Endothelial cell of hepatic sinusoid (primary cell): ENCODE measurements around the gene GNB1.
"Not testable (repeated sequence)": the region's sequence is repeated elsewhere in the genome, so short reads cannot be mapped to it uniquely, and the experiment has no call there.

ENCODE experiments used
- in situ Hi-C: cut with HindIII; loops from 2 replicates; pipeline ENCODE4 v1.10.0; 2017; ENCODE audit warnings: low sequenced_read_pairs

The GNB1 gene

GRCh38 chr1:1892079-1892762 is 1.3 kb upstream of the GNB1 start:
- in situ Hi-C loops, result no loop called here

GRCh38 chr1:1891349-1892078 is 627 bp upstream of the GNB1 start:
- in situ Hi-C loops, result no loop called here

- in situ Hi-C loops, result loop anchor here (5.0 kb wide), 2 partner anchors 68 to 133 kb away; no protein-coding TSS in a partner anchor
These were observed 911 bp downstream of the GNB1 start for GRCh38 chr1:1889847-1890505.

GRCh38 chr1:1889090-1889750 is 1.7 kb downstream of the GNB1 start:
- in situ Hi-C loops, result loop anchor here (5.0 kb wide), 2 partner anchors 67 to 132 kb away; no protein-coding TSS in a partner anchor

- in situ Hi-C loops, result not testable (repeated sequence)
These were observed 7.0 kb downstream of the GNB1 start for GRCh38 chr1:1883890-1884289.

GRCh38 chr1:1883092-1883873 is 7.6 kb downstream of the GNB1 start:
- in situ Hi-C loops, result no loop called here

- in situ Hi-C loops, result no loop called here
These were observed 9.2 kb downstream of the GNB1 start for GRCh38 chr1:1881727-1882126.

- in situ Hi-C loops, result no loop called here
These were observed 10.1 kb downstream of the GNB1 start for GRCh38 chr1:1880617-1881312.

GRCh38 chr1:1879942-1880341 is 10.9 kb downstream of the GNB1 start:
- in situ Hi-C loops, result no loop called here

- in situ Hi-C loops, result no loop called here
These were observed 12.9 kb downstream of the GNB1 start for GRCh38 chr1:1877865-1878436.

- in situ Hi-C loops, result no loop called here
These were observed 14.5 kb downstream of the GNB1 start for GRCh38 chr1:1876335-1876930.

- in situ Hi-C loops, result no loop called here
These were observed 15.0 kb downstream of the GNB1 start for GRCh38 chr1:1875932-1876331.

- in situ Hi-C loops, result no loop called here
These were observed 16.0 kb downstream of the GNB1 start for GRCh38 chr1:1874901-1875300.

- in situ Hi-C loops, result no loop called here
These were observed 17.7 kb downstream of the GNB1 start for GRCh38 chr1:1873186-1873585.

GRCh38 chr1:1872329-1872994 is 18.4 kb downstream of the GNB1 start:
- in situ Hi-C loops, result no loop called here

- in situ Hi-C loops, result no loop called here
These were observed 21.4 kb downstream of the GNB1 start for GRCh38 chr1:1869469-1869868.

- in situ Hi-C loops, result no loop called here
These were observed 23.7 kb downstream of the GNB1 start for GRCh38 chr1:1867164-1867563.

- in situ Hi-C loops, result no loop called here
These were observed 27.9 kb downstream of the GNB1 start for GRCh38 chr1:1862905-1863547.
